AML-193 (cell line): ENCODE results near the gene ERC2.

Source experiments
- DNase-seq, 2 experiments: peaks; one replicate each; lab custom pipeline; 2025; lab: John Stamatoyannopoulos, UW

The ERC2 gene

GRCh38 chr3:55984626-55985025 lies 483.6 kb downstream of the ERC2 start:
- no peak for DNase-seq

GRCh38 chr3:55978953-55979352 lies 489.3 kb downstream of the ERC2 start:
- DNase-seq = no peak

DNA sequence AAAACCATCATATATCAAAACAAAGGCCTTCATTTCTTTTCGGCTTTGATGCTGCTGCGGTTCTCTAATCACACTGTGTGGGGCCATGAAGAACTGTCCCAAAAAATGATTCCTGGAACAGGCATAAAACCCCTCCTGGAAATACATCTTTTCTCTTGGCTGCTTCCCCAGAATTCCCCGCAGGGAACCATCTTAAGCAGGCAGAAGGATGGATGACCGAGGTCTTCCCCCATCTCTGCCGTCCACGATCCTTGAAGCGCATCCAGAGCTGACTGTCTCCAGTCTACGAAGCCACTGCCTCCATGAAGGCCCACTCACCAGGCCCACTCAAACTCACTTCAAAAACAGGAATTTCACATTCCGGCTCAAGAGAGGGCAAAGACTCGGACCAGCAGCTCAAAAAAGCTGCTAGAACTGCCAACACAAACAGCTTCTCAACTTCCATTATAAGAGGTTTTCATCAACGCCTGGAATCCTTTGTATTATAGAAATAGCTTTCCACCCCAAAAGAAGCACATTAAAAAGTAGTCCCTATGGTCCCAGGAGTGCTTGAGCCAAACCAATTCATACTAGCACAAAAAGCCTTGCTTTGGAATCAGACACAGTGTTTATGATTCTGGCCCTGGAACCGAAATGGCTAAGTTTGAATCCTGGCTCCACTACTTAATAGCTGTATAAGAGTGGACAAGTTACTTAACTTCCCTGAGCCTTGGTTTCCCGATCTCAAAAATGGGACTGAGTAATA lies 493.7 kb downstream of the ERC2 start:
- no peak for DNase-seq

- no peak for DNase-seq
Observed at GRCh38 chr3:55969634-55970033, 498.6 kb downstream of the ERC2 start.

DNA sequence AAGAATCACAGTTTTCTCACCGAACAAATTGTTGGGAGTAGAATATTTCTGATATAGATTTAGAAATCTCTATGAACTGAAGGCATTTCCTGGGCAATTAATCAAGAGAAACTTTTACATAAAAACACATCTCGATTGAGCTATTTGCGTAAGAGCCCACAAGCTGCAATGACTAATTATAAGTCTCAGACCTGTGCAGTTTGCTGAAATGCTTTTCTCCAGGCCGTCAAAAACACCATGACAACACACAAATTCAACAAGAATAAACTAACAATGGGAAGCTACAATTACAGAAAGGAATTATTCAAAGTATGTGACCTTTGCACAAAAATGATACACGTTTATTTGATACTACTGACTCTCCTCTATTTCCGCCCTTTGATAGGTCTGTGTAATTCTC lies 499.9 kb downstream of the ERC2 start:
- no peak for DNase-seq

GRCh38 chr3:55966566-55966965 lies 501.7 kb downstream of the ERC2 start:
- DNase-seq = no peak

GRCh38 chr3:55965776-55966175 lies 502.5 kb downstream of the ERC2 start:
- DNase-seq = no peak

- no peak for DNase-seq
Observed at GRCh38 chr3:55964491-55964985, 503.7 kb downstream of the ERC2 start.

GRCh38 chr3:55963601-55964000 lies 504.7 kb downstream of the ERC2 start:
- no peak for DNase-seq

DNA sequence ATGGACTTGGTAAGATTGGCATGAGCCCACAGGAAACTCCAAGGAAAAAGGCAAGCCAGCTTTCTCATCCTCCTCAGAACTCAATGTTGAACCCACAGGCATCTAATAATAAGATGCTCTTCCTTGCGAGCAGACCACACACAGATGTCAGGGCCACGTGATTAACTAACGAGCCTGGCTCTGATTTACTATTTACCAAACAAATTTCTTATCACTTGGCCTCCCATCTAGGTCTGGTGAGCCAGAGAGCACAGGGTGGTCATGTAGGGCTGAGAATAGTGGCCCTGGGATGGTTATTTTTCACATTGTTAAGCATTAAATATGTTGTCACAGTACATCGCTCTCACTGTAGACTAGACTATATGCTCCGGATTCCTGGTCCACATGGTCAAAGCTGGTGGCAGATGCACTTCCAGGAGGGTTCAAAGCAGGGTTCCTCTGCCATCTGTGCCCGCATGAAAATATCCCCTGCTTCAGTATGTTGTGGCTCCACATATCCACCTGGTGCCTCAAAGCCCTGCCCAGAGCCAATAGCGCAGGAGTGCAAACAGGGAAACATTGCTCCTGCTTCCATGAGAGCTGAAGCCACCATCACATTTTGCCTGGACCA lies 508.7 kb downstream of the ERC2 start:
- no peak for DNase-seq

DNA sequence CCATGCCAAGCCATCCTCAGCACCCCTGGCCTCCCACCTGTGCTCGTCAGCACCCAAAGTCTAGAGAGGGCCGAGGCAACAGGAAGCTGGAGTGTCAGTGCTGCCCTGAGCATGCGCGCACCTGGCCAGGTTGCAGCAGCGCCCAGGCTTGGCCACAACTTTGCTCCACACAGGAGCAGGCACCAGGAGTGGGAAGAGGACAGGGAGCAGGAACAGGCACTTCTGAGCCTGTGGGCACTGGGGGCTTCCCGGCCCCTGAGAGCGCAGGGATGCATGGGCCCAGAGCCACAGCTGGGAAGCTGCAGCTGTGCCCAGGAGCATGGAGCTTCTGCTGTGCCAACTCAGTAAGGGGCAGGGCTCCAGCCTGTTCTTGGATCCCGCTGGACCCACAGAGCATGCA lies 509.7 kb downstream of the ERC2 start:
- DNase-seq = no peak

DNA sequence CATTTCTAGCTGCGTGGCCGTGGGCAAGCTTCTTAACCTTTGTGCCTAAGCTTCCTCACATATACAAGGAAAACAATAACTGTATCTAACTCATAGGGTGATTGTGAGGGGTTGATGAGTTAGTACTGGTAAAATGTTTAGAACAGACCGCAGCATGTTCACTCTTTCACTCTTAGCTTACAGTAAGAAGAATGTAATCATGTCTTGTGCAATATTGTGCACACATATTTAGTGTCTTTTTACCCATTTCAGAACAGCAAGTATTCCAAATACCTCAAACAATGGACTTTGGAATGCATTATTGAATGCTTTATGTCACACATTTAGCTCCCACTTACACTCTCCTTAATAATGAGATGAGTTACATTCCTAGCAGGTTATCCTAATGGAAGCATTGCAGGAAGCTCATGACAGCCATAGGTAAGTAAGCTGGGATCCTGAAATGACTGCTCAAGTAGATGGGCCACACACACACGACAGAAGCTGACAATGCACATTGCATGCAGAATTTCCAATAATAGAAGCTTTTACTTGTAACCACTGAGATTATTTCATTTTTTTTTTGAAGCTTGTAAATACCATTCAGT lies 512.3 kb downstream of the ERC2 start:
- no peak for DNase-seq

GRCh38 chr3:55951388-55951787 lies 516.9 kb downstream of the ERC2 start:
- DNase-seq = no peak

- no peak for DNase-seq
Observed at GRCh38 chr3:55947406-55947805, 520.9 kb downstream of the ERC2 start.

- DNase-seq = no peak
Observed at GRCh38 chr3:55946574-55947160, 521.6 kb downstream of the ERC2 start.

DNA sequence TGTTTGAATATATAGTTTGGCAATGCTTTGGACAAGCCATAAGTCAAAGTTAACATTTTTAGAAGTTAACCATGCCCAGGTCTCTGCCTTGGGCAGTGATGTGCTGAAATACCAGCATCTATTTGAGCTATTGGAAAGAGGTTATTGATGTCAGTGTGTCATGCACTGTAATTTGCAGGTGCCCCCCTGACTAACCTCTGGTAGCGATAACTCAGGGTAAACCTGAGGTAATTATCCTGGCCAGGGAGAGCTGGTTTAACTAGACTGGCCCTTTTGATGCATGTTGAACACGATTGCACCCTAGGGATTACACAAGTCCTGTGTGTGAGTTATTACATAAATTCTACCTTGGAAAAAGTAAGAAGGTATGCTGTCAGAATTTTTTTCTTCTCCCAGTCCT lies 525.4 kb downstream of the ERC2 start:
- no peak for DNase-seq

- no peak for DNase-seq
Observed at GRCh38 chr3:55939287-55939686, 529.0 kb downstream of the ERC2 start.

DNA sequence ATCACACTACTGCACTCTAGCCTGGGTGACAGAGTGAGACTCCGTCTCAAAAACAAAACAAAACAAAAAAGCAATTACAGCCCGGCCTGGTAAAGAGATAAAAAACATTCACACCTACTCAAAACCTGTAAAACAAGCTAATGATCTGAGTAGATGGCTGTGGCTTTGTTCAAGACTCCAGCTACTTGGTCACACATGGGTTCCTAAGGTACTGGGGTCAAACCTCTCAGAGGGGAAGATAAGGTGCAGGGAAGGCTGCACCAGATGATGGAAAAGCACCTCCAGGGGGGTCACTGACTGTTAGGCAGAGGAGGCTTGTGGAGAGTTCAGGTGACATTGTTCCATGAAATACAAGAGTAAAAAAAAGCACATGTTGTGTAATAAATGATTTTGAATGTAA lies 531.0 kb downstream of the ERC2 start:
- no peak for DNase-seq

- no peak for DNase-seq
Observed at GRCh38 chr3:55936549-55937052, 531.7 kb downstream of the ERC2 start.

DNA sequence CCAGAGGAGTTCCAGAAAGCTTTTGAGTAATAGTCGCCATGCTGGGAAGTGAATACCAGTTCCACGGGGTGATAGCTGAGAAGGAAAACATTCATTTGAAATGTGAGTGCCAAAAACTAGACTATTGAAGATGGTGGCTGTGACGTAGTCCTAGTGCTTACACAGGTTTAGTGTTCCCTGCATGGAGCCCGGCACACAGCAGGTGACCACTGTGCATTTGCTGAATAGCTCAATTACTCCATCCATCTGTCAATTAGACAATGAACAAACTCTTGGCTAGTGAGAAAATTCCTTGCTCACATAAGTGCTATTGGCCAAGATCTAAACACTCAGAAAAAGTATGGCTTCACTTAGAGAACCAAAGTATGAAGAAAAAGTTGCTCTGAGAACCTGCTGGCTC lies 533.0 kb downstream of the ERC2 start:
- DNase-seq = no peak

DNA sequence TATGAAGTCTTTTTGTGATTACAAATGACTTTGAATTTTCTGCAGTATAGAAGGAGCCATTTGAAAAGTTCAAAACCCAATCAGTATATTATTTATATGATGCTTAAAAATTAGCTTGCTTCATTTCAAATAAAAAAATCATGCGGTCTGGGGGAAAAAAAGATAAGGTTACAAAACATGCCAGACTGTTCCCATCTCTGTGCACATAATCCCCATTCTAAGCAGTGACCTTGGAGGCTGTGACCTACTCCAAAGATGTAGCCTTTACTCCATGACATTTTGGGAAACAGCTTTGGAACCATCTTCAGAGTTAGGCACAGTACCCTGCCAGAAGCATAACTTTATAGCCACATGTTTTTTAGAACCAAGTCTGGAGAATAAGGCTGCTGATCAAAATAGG lies 533.5 kb downstream of the ERC2 start:
- no peak for DNase-seq

DNA sequence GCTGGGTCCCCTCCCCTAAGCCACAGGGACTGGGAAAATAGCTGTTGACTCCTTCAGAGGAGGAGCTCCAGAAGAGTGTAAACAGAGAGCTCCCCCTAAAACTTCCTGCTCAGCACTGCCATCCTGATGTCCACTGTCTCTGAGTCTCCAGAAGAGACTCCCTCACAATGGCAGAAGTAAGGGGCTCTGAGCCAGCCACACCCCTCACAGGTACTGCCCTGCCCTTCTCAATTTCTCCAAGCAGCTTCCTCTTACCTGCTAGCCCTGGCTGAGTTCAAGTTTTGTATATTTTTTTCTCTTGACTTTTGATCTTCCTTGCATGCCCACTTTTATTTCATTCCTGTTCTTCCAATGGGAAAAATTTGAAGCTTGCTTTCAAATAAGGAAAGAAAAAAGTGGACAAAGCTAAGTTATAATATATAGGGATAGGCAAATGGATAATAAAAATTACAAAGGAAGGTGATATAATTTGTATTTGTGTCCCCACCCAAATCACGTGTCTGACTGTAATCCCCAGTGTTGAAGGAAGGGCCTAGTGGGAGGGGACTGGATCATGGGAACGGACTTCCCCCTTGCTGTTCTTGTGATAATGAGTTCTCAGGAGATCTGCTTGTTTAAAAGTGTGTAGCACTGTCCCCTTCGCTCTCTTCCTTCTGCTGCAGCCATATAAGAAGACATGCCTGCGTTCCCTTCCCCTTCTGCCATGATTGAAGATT lies 539.0 kb downstream of the ERC2 start:
- no peak for DNase-seq
